Body of pancreas (tissue), 4 donors: ENCODE data around the gene EME1. TPM values are rescaled to one million over a fixed set of nuclear protein-coding genes. Genes with fewer than 3 reads are reported as not detected.

Experiments used
- ATAC-seq: fragments of 150-250 bp; one replicate; pipeline ENCODE4 v1.9.1; 2016
- DNase-seq, 4 donors: peaks; one replicate each; pipeline ENCODE4 v3.0.0-alpha.2; 2019
- H3K27ac ChIP-seq, 4 donors: fragments of 200-600 bp; sonication (generic); 1 replicate in 3 of 4; 2 replicates in 1 of 4; pipeline versions ENCODE4 v1.5.1 to v1.6.1; 2016 to 2019; ENCODE audit warnings: mild to moderate bottlenecking in 1 of 4, mixed read lengths in 1 of 4, moderate library complexity in 1 of 4
- H3K27me3 ChIP-seq, 2 donors: fragments of 200-600 bp; sonication (generic); one replicate each; pipeline ENCODE4 v1.6.0; 2016; ENCODE audit warnings: mild to moderate bottlenecking in 1 of 2
- H3K36me3 ChIP-seq, 2 donors: fragments of 200-600 bp; sonication (generic); replicated peaks in 1 of 2; 2 replicates each; pipeline ENCODE4 v1.5.1; 2016; ENCODE audit warnings: low read depth in 2 of 2; ENCODE audit not compliant: insufficient read depth in 1 of 2
- H3K4me1 ChIP-seq: fragments of 200-600 bp; sonication (generic); one replicate; pipeline ENCODE4 v1.6.0; 2016
- H3K4me3 ChIP-seq, 2 donors: fragments of 200-600 bp; sonication (generic); 1 replicate in 1 of 2; 2 replicates in 1 of 2; pipeline ENCODE4 v1.5.1; 2016 to 2019
- H3K9me3 ChIP-seq, 3 donors: fragments of 200-600 bp; sonication (generic); 1 replicate in 2 of 3; 2 replicates in 1 of 3; pipeline ENCODE4 v1.5.1; 2016
- CTCF ChIP-seq, 7 experiments: fragments of 450-650 bp in 4 of 7; fragments of 200-600 bp in 3 of 7; sonication (generic) in 3 of 7; IDR thresholded peaks; one replicate each; pipeline ENCODE4 v1.5.1; 2016 to 2019; ENCODE audit warnings: antibody characterized with exemption in 7 of 7
- POLR2A ChIP-seq, 3 donors: fragments of 450-650 bp; IDR thresholded peaks; one replicate each; pipeline ENCODE4 v1.6.1; 2016; ENCODE audit warnings: antibody characterized with exemption in 3 of 3, mild to moderate bottlenecking in 2 of 3
- WGBS, 2 donors: methylation state at CpG; one replicate each; pipeline ENCODE4 v1.1.5; 2017; 5-methylcytosine and 5-hydroxymethylcytosine counted together
- intact Hi-C: fragments of 100-400 bp; cut with DNase I; formaldehyde crosslinking; loops from one replicate; pipeline ENCODE4 v1.15.1; 2023
- small RNA-seq: library from RNA; depleted of rRNA; stranded (forward); fragments of <200 nt; gene quantifications from one replicate; pipeline ENCODE3, GENCODE V24; 2016
- total RNA-seq, 2 donors: library from RNA; depleted of rRNA; stranded (reverse); fragments of >200 nt; gene quantifications; one replicate each; pipeline ENCODE4 v1.1.0, GENCODE V29; 2016

Gene EME1
- total RNA-seq, 2 donors from 2014 or later, result not detected

- DNase-seq (peak in 3 of 4 donors; percentile 14 to 41 (median 23)), ATAC-seq (no peak)
- Histone ChIP-seq H3K4me3 (no peak overlapping the region), H3K36me3 (no peaks in the 10 kb centered on the region), H3K4me1 (peaks cover 50% of the 10 kb centered on the region), H3K27ac (peak overlapping the region in 2 of 4 donors; percentile 51 to 60), H3K27me3 (no peaks in the 10 kb centered on the region), H3K9me3 (no peaks in the 10 kb centered on the region)
- TF ChIP-seq CTCF (IDR thresholded peaks at IDR 0.05) (no peak), POLR2A (IDR thresholded peaks at IDR 0.05) (no peak)
- intact Hi-C loops, result no loop called here
- 66 to 75% methylated on average over 7 of the region's 7 CpGs for WGBS, 2 donors
Observed at GRCh38 chr17:50428831-50429424, 55.9 kb downstream of the EME1 start.

GRCh38 chr17:50429793-50430192 lies 56.8 kb downstream of the EME1 start:
- 80 to 88% methylated on average over 4 of the region's 4 CpGs for WGBS, 2 donors
- intact Hi-C loops, result no loop called here
- Histone ChIP-seq H3K27me3 (no peaks in the 10 kb centered on the region), H3K4me1 (peaks cover 42% of the 10 kb centered on the region), H3K4me3 (no peak overlapping the region), H3K27ac (peak overlapping the region in 2 of 4 donors; percentile 15 to 24), H3K36me3 (no peaks in the 10 kb centered on the region), H3K9me3 (no peaks in the 10 kb centered on the region)
- TF ChIP-seq CTCF (IDR thresholded peaks at IDR 0.05) (no peak), POLR2A (IDR thresholded peaks at IDR 0.05) (no peak)
- no peak for DNase-seq
- no peak for ATAC-seq

Small RNAs within 50 kb of the gene (small RNA-seq; reads per million reads assigned to genes)
- gene RF00019, result not detected

Other genes starting within 250 kb of the EME1 start
- gene SAMD14, start 243.1 kb upstream of the EME1 start, total RNA-seq, result not detected
- gene PPP1R9B, start 222.6 kb upstream of the EME1 start, total RNA-seq, result 10 to 100 TPM; 20.0 to 31.0 TPM
- 1 to 10 TPM in 1 of 2 donors, not detected in 1; 1.3 TPM for gene SGCA, start 207.2 kb upstream of the EME1 start, total RNA-seq
- 10 to 100 TPM; 11.2 to 62.3 TPM for gene COL1A1, start 171.6 kb upstream of the EME1 start, total RNA-seq
- not detected for gene TMEM92, start 98.8 kb upstream of the EME1 start, total RNA-seq
- 10 to 100 TPM; 22.8 to 31.3 TPM for gene XYLT2, start 27.1 kb upstream of the EME1 start, total RNA-seq
- gene MRPL27, start within 50 bp of the EME1 start, total RNA-seq, result 10 to 100 TPM; 26.5 to 31.3 TPM
- 100 to 1,000 TPM in 1 of 2 donors, 10 to 100 TPM in 1; 70.8 to 113 TPM for gene LRRC59, start 24.3 kb downstream of the EME1 start, total RNA-seq
- gene ACSF2, start 53.0 kb downstream of the EME1 start, total RNA-seq, result 100 to 1,000 TPM in 1 of 2 donors, 10 to 100 TPM in 1; 18.7 to 120 TPM
- 10 to 100 TPM in 1 of 2 donors, 1 to 10 TPM in 1; 8.8 to 13.2 TPM for gene CHAD, start 95.7 kb downstream of the EME1 start, total RNA-seq
- gene RSAD1, start 105.6 kb downstream of the EME1 start, total RNA-seq, result 10 to 100 TPM; 39.2 to 44.5 TPM
- under 1 TPM in 1 of 2 donors, not detected in 1; 0.33 TPM for gene MYCBPAP, start 135.2 kb downstream of the EME1 start, total RNA-seq
- gene EPN3, start 159.5 kb downstream of the EME1 start, total RNA-seq, result 10 to 100 TPM; 11.9 to 20.1 TPM
- gene SPATA20, start 173.9 kb downstream of the EME1 start, total RNA-seq, result 10 to 100 TPM; 65.6 to 75.2 TPM
- gene CACNA1G, start 187.5 kb downstream of the EME1 start, total RNA-seq, result under 1 TPM; 0.26 to 0.33 TPM